Jurkat, Clone E6-1 (cell line): Measurements from ENCODE around the gene NDNF. TPM values are rescaled to one million over a fixed set of nuclear protein-coding genes. Genes with fewer than 3 reads are reported as not detected.
A peak's percentile ranks its signal among the peaks of the same experiment; 100 is the strongest.

Source experiments
- DNase-seq: peaks from one replicate; pipeline ENCODE4 v3.0.0-alpha.2; 2011; ENCODE audit warnings: low read depth, low spot score
- H3K4me3 ChIP-seq: 2 replicates; pipeline ENCODE4 v1.5.1; 2011; ENCODE audit warnings: mild to moderate bottlenecking, low read length, control low read depth, moderate library complexity
- polyA plus RNA-seq: library from polyadenylated mRNA; unstranded; fragments of >200 nt; gene quantifications from one replicate; pipeline ENCODE4 v1.2.1, GENCODE V29; 2012; ENCODE audit warnings: missing spikeins; ENCODE audit not compliant: insufficient read length, insufficient read depth

NDNF gene
- polyA plus RNA-seq, result not detected

- DNase-seq, result no peak
- peak within 1 kb of the TSS; percentile 35 for H3K4me3 ChIP-seq
Measured at GRCh38 chr4:121072224-121073003, at the start of gene NDNF. Gene NDNF, minus strand, starts transcription at chr4:121072535. Its CDS starts 26,698 bp downstream, at chr4:121045837.

GRCh38 chr4:121119715-121120114 is 47.4 kb upstream of the NDNF start:
- no peak for DNase-seq
- no peak overlapping the region for H3K4me3 ChIP-seq

- no peak for DNase-seq
- H3K4me3 ChIP-seq, result no peak overlapping the region
Measured at GRCh38 chr4:121118344-121118743, 46.0 kb upstream of the NDNF start.

- no peak overlapping the region for H3K4me3 ChIP-seq
- DNase-seq, result no peak
Measured at GRCh38 chr4:121114756-121115155, 42.4 kb upstream of the NDNF start.

GRCh38 chr4:121112530-121112929 is 40.2 kb upstream of the NDNF start:
- DNase-seq, result no peak
- H3K4me3 ChIP-seq, result no peak overlapping the region

GRCh38 chr4:121108557-121108956 is 36.2 kb upstream of the NDNF start:
- DNase-seq, result no peak
- no peak overlapping the region for H3K4me3 ChIP-seq

GRCh38 chr4:121107507-121107906 is 35.2 kb upstream of the NDNF start:
- no peak overlapping the region for H3K4me3 ChIP-seq
- no peak for DNase-seq

- H3K4me3 ChIP-seq, result no peak overlapping the region
- DNase-seq, result no peak
Measured at GRCh38 chr4:121100093-121100775, 27.9 kb upstream of the NDNF start.

- no peak for DNase-seq
- H3K4me3 ChIP-seq, result no peak overlapping the region
Measured at GRCh38 chr4:121098266-121098665, 25.9 kb upstream of the NDNF start.

- DNase-seq, result peak; percentile 17
- H3K4me3 ChIP-seq, result no peak overlapping the region
Measured at GRCh38 chr4:121096629-121097028, 24.3 kb upstream of the NDNF start.

- H3K4me3 ChIP-seq, result no peak overlapping the region
- DNase-seq, result no peak
Measured at GRCh38 chr4:121096191-121096590, 23.9 kb upstream of the NDNF start.

- H3K4me3 ChIP-seq, result no peak overlapping the region
- DNase-seq, result no peak
Measured at GRCh38 chr4:121094297-121094966, 22.1 kb upstream of the NDNF start.

- no peak for DNase-seq
- H3K4me3 ChIP-seq, result no peak overlapping the region
Measured at GRCh38 chr4:121093261-121093660, 20.9 kb upstream of the NDNF start.

GRCh38 chr4:121091941-121092340 is 19.6 kb upstream of the NDNF start:
- no peak for DNase-seq

GRCh38 chr4:121088867-121089266 is 16.5 kb upstream of the NDNF start:
- H3K4me3 ChIP-seq, result no peak overlapping the region
- no peak for DNase-seq

More at GRCh38 chr4:121091941-121092340, 19.6 kb upstream of the NDNF start:
- H3K4me3 ChIP-seq, result no peak overlapping the region

GRCh38 chr4:121079376-121079775 is 7.0 kb upstream of the NDNF start:
- DNase-seq, result no peak
- H3K4me3 ChIP-seq, result no peak overlapping the region

- no peak overlapping the region for H3K4me3 ChIP-seq
- no peak for DNase-seq
Measured at GRCh38 chr4:121077496-121077895, 5.2 kb upstream of the NDNF start.

- DNase-seq, result no peak
- H3K4me3 ChIP-seq, result no peak overlapping the region
Measured at GRCh38 chr4:121076416-121076815, 4.1 kb upstream of the NDNF start.

- DNase-seq, result no peak
- no peak overlapping the region for H3K4me3 ChIP-seq
Measured at GRCh38 chr4:121073672-121074381, 1.5 kb upstream of the NDNF start.
